Right renal pelvis (tissue), 4 donors: ENCODE results near the gene AOAH. TPM values are rescaled to one million over a fixed set of nuclear protein-coding genes. Genes with fewer than 3 reads are reported as not detected.

Experiments
- DNase-seq, 4 donors: peaks; one replicate each; pipeline ENCODE4 v3.0.0-alpha.2; 2013; ENCODE audit warnings: low read depth in 4 of 4, low spot score in 3 of 4, missing footprints in 1 of 4
- polyA plus RNA-seq, 4 donors: library from polyadenylated mRNA; unstranded; fragments of 120-200 nt; gene quantifications; one replicate each; pipeline ENCODE4 v1.2.1, GENCODE V29; 2013; ENCODE audit not compliant: insufficient read length in 4 of 4

The AOAH gene
- polyA plus RNA-seq, 4 donors: 1.9 to 3.0 (median 2.2) TPM

GRCh38 chr7:36638140-36638539, 86.2 kb downstream of the AOAH start:
- DNase-seq: no peak

- DNase-seq: no peak
Measured at GRCh38 chr7:36637417-36637816, 86.9 kb downstream of the AOAH start.

DNA sequence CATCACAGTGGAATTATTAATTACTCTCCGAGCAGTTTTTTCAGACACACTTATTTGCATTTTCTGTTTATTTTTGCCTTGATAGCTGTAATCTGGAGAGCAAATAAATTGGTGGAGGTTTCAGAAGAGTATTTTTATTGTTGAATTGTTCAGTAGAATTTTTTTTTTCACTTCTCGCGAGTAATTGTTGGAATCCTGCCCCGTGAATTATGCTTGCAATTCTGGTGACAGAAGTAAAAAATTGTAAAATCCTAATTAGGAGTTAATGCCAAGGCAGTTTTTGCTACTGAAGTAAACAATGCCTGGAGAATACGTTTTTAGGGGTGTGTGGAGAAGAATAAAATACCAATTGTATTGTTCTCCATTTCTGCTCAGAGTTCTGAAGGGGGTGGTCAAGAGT, 88.2 kb downstream of the AOAH start:
- no peak for DNase-seq

DNA sequence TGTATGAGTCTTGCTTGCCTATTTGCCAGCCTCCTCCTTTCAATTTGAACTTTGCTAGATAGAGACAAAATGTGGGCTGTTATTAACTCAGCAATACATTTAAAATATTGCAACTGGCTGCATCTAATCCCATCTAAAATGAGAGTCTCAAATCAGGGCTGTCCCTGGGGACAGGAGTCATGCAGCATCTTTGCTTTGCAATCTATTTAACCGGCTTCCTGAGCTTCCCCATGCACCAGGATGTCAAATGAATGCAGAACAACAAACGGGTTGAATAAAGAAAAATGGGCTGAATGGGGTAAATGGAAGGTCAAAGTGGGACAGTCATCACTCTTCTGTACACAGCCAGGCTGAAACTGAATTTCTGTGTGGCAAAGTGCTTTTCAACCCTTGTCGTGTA, 89.2 kb downstream of the AOAH start:
- no peak for DNase-seq

DNA sequence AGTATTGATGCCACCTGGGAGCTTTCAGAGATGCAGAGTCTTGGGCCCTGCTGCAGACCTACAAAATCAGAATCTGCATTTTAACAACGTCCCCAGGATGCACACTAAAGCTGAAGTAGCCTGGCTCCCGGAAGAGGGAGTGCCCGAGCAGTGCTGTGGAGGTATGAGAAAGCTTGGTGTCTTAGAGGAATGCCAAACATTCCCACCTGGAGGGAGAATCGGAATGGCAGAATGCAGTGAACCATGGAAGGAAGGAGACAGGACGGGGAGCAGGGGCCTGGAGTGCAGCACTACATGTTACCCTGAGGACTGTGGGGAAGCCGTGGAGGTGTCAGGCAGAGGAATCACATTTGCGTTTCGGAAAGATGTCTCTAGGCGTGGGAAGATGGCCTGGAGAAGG, 90.9 kb downstream of the AOAH start:
- no peak for DNase-seq

DNA sequence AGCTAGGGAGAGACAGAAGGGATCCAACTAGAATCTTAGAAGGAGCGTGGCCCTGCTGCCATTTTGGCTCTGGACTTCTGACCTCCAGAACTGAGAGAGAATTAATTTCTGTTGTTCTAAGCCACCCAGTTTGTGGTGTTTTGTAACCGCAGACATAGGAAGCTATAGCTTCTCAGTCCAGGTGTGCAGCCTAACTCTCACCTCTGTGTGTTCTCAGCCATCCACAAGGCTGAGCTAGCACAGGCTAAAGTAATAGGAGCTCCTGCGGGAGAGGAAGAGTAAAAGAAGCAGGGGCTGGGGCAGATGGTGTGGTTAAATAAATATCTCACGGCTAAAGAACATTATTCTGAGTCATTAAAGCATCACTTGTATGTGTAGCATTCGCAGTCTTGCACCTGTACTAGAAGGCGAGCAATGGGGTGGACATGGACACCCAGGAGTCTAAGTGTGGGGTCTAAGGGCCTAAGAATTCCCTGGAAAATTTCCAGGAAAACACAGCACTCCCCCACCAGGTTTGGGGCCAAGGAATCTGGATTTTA, 94.1 kb downstream of the AOAH start:
- no peak for DNase-seq

- DNase-seq: no peak
Measured at GRCh38 chr7:36629351-36629750, 94.9 kb downstream of the AOAH start.

DNA sequence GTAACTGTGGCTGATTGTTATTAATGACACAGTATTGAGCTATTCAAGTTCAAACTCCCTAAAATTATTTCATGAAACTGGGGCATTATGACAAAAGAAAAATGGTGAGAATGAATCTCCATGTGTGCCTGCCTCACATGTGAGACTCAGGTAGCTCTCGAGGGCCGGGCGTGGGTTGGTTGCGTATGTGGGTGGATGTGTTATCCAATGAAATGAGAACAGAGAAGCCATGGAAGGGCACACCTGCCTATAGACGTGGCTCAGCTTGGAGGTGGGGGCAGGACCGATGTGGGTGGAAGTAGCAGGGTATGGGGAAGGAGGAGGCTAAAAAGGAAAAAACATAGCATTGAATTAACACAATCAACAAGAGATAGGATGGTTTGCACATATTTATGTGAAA, 96.5 kb downstream of the AOAH start:
- DNase-seq: no peak

GRCh38 chr7:36626111-36626510, 98.2 kb downstream of the AOAH start:
- DNase-seq: no peak

- DNase-seq: no peak
Measured at GRCh38 chr7:36625247-36625646, 99.0 kb downstream of the AOAH start.

DNA sequence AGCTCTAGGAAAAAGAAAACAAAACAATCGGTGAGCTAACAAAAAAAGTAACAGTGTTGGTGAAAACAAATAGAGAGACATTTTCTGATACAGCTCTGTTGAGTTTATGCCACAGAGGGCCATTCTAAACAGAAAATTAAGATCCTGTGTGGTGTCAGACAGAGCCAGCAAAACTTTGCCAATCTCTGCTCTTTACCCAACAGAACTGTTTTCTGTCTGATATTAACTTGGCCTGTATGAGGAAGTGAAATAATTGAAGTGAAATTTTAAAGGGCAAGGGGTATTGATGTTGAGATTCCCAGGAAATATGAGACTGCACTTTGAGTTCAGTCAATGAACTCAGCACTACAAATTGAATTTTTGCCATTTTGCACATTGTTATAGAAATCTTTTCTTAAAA, 101.0 kb downstream of the AOAH start:
- DNase-seq: no peak

DNA sequence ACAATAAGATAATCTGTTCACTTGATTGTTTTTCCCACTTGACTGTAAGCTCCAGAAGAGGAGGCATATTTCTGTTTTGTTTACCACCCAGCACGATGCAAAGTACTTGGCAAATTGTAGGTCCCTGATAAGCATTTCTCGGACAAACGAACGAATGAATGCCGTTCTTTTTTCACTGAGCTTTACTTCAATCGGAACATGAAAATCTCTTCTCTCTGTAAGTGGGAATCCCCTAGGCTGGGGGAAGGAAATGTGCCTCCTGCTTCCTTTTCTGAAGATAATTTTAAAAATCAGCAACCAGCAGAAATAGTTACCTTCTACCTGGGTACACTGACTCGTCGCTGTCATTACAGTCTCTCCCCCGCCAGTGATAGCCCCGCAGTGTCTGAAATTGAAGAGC, 102.9 kb downstream of the AOAH start:
- DNase-seq: no peak

GRCh38 chr7:36620166-36620708, 104.1 kb downstream of the AOAH start:
- no peak for DNase-seq

DNA sequence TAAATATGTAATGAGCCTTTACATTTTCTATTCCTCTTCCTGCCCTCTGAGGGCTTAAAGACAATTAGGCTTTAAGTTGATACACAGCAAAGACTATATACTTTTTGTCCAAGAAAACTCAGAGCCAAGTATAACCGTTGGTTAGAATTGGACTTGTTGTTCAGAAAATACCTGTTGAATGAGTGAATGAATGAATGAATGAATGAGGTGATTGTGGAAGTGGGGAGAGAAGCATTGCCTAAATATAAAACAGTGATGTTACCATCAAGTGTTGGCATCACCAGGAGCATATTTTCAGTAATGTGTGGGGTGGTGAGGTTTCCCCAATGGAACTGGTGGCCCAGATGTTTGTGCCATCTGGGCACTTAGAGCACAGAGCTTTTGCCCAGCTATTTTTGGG, 106.9 kb downstream of the AOAH start:
- DNase-seq: no peak

DNA sequence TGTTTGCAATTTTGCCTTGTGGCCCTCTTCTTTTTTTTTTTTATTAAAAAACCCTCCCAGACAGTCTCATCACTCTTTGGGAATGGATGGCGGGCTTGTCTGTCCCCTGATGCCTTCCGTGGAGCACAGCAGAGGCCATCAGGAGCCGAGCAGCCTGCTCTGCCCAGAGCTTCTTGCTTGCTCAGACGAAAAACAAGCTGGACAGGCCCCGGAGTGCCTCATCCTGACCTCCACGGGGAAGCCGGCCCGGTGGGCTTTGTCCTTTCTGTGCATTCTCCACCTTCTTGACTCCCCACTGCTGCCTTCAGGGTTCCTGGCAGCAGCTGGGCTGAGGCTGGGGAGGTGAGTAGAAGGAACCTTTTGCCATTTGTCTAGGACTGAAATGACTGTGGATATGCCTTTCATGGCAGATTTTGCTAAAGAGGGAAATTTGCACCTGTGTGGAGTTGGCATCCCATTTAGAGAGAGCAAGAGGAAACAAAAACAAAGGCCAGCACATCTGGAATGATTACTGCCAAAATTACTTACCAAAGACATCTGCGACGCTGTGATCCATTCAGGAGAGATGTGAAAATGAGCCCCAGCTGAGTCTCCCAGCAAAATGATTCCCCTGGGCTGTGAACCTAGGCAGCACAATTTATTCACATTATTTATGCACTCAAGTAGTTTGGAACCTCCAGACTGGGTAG, 108.3 kb downstream of the AOAH start:
- no peak for DNase-seq

GRCh38 chr7:36614959-36615358, 109.3 kb downstream of the AOAH start:
- DNase-seq: no peak

GRCh38 chr7:36613031-36613614, 111.2 kb downstream of the AOAH start:
- no peak for DNase-seq

GRCh38 chr7:36611703-36612102, 112.6 kb downstream of the AOAH start:
- DNase-seq: no peak

DNA sequence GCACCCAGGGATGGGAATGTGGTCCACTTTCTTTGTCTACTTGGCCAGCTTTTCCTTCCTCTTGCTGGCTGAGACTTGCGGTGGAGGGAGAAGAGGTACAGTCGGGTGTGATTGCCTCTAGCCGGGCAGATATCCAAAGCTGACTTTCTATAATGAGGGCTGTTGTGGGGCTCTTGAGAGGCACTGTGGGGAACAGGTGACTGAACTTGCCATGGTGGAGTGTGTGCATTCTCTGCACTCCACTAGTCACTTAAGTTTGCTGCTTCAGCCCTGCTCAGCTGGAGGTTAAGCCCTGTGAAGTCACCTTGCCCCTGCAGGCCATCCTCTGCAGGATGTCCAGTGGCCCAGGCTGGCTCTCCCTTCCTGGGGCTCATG, 116.6 kb downstream of the AOAH start:
- no peak for DNase-seq

DNA sequence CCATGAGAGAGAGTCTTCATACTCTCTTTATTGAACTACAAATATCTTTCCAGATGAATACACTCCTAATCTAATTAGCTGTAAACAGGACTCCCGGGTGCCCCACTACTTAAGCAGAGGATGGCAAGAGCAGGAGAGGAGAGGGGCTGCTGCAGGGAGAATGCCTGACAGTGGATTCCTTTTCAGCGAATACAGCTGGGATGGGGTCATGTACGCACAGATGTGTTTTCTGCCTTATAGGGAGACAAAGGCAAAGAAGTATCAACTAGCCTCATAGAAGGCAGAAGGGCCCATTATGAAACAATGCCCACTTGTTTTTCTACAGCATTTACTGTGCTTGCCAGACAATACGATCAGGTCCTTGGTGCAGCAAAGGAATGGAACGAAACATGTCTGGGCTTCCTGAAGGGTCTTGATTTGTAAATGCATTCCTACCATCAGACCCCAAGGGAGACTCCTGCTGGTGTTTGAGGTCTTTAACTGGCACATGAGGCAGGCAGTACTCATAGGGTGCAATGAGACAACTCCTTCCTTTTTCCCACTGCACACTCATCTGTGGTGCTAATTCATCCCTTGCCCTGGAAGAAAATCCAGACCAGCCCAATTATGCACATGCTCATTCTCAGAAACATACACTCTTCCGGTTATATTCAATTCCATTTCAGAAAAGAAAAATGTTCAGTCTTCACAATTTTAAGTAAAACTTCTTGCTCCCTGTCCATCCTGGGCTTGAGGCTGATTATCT, 117.1 kb downstream of the AOAH start:
- DNase-seq: no peak

DNA sequence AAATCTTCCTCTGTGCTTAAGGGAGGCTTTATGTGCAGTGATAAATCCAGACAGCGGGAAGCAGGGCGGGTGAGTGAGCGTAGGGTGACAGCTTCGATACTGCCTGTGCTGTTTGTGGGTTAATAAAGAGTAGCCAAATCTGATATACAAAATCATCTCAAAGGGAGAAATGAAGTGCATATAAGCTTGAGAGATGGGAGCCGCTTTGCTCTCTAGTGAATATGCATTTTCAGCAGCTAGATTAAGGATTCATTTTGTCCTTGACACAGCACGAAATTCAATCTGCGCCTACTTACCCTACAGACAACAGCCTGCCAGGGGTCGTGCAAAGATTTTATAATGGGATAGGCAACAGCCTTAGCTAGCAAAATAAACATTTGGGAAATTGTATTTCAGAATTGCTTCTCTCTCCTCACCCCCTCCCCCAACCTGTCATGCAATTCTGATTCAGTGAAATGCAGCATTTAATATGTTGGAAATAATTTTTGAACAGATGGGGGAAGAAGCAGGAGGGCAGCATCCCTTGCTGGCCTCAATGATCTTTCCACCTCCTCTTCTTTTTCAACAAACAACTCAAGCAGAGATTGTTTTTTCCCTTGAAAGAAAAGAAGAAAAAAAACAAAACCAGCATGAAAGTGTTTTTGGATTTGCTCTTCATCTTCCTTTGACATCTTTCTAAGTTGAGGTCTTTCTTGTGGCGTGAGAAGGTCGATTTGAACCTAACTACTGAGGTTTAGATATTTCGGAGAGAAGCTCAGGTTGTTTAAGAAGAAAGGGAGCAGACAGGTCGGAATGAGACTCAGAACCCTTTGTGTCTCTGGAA, 117.9 kb downstream of the AOAH start:
- no peak for DNase-seq
